ENCODE results near the gene PTPN1. TPM values are rescaled to one million over a fixed set of nuclear protein-coding genes. Genes with fewer than 3 reads are reported as not detected.

The PTPN1 gene
- total and polyA plus RNA-seq, 4 donors, result 5.8 to 10.6 (median 9.7) TPM

- WGBS, result 77% methylated on average over 3 of the region's 3 CpGs
- Histone ChIP-seq H3K4me3 (ENCODE audit: low read depth in 1 of 3, low read length in 3 of 3) (no peak overlapping the region), H3K27ac (ENCODE audit: low read depth in 1 of 2, low read length in 2 of 2) (no peak overlapping the region), H3K27me3 (ENCODE audit: control insufficient read depth in 4 of 4, insufficient read depth in 4 of 4, low read length in 3 of 4) (no peaks in the 10 kb centered on the region), H3K9me3 (ENCODE audit: control insufficient read depth in 4 of 4, low read length in 3 of 4) (no peaks in the 10 kb centered on the region), H3K4me1 (ENCODE audit: control insufficient read depth in 4 of 4, insufficient read depth in 4 of 4, low read length in 3 of 4) (peaks cover 2 to 32% (median 18%) of the 10 kb centered on the region in 4 donors), H3K36me3 (ENCODE audit: control insufficient read depth in 4 of 4, insufficient read depth in 3 of 4, low read depth in 1 of 4, low read length in 3 of 4) (no peaks in the 10 kb centered on the region), H3K9ac (ENCODE audit: low read depth in 1 of 2, low read length in 2 of 2) (no peak overlapping the region)
- no peak for DNase-seq (ENCODE audit: low spot score)
- TF ChIP-seq NR2F2 (IDR thresholded peaks at IDR 0.05) (no peak), ATF3 (IDR thresholded peaks at IDR 0.05) (no peak), GABPA (IDR thresholded peaks at IDR 0.05 in 1 of 2, conservative IDR thresholded peaks at IDR 0.05 in 1 of 2) (no peak), FOXA1 (IDR thresholded peaks at IDR 0.05) (no peak), HNF4G (IDR thresholded peaks at IDR 0.05) (no peak), FOXA2 (IDR thresholded peaks at IDR 0.05) (no peak), HNF4A (conservative IDR thresholded peaks at IDR 0.05) (no peak), RXRA (IDR thresholded peaks at IDR 0.05) (no peak), EGR1 (IDR thresholded peaks at IDR 0.05; ENCODE audit: low read depth in 2 of 2) (no peak), SP1 (IDR thresholded peaks at IDR 0.05) (no peak)
Measured at GRCh38 chr20:50523552-50524167, 13.5 kb downstream of the PTPN1 start.

- Histone ChIP-seq H3K36me3 (ENCODE audit: control insufficient read depth in 4 of 4, insufficient read depth in 3 of 4, low read depth in 1 of 4, low read length in 3 of 4) (no peaks in the 10 kb centered on the region), H3K27ac (ENCODE audit: low read depth in 1 of 2, low read length in 2 of 2) (no peak overlapping the region), H3K4me3 (ENCODE audit: low read depth in 1 of 3, low read length in 3 of 3) (no peak overlapping the region), H3K4me1 (ENCODE audit: control insufficient read depth in 4 of 4, insufficient read depth in 4 of 4, low read length in 3 of 4) (peaks cover 2 to 18% (median 12%) of the 10 kb centered on the region in 4 donors), H3K9me3 (ENCODE audit: control insufficient read depth in 4 of 4, low read length in 3 of 4) (no peaks in the 10 kb centered on the region), H3K9ac (ENCODE audit: low read depth in 1 of 2, low read length in 2 of 2) (no peak overlapping the region), H3K27me3 (ENCODE audit: control insufficient read depth in 4 of 4, insufficient read depth in 4 of 4, low read length in 3 of 4) (no peaks in the 10 kb centered on the region)
- no peak for DNase-seq (ENCODE audit: low spot score)
- TF ChIP-seq JUND (IDR thresholded peaks at IDR 0.05) (no peak), FOXA1 (IDR thresholded peaks at IDR 0.05) (no peak), MAX (IDR thresholded peaks at IDR 0.05) (no peak), HNF4A (conservative IDR thresholded peaks at IDR 0.05) (no peak), FOXA2 (IDR thresholded peaks at IDR 0.05) (no peak), GABPA (IDR thresholded peaks at IDR 0.05 in 1 of 2, conservative IDR thresholded peaks at IDR 0.05 in 1 of 2) (no peak), ZBTB33 (IDR thresholded peaks at IDR 0.05) (no peak), NR2F2 (IDR thresholded peaks at IDR 0.05) (no peak)
- WGBS, result 97% methylated on average over 4 of the region's 4 CpGs
Measured at GRCh38 chr20:50525681-50526080, 15.5 kb downstream of the PTPN1 start.

- Histone ChIP-seq H3K9ac (ENCODE audit: low read depth in 1 of 2, low read length in 2 of 2) (no peak overlapping the region), H3K27ac (ENCODE audit: low read depth in 1 of 2, low read length in 2 of 2) (no peak overlapping the region), H3K4me3 (ENCODE audit: low read depth in 1 of 3, low read length in 3 of 3) (no peak overlapping the region), H3K4me1 (ENCODE audit: control insufficient read depth in 4 of 4, insufficient read depth in 4 of 4, low read length in 3 of 4) (peaks cover 2 to 11% (median 4%) of the 10 kb centered on the region in 4 donors), H3K27me3 (ENCODE audit: control insufficient read depth in 4 of 4, insufficient read depth in 4 of 4, low read length in 3 of 4) (no peaks in the 10 kb centered on the region), H3K36me3 (ENCODE audit: control insufficient read depth in 4 of 4, insufficient read depth in 3 of 4, low read depth in 1 of 4, low read length in 3 of 4) (no peaks in the 10 kb centered on the region), H3K9me3 (ENCODE audit: control insufficient read depth in 4 of 4, low read length in 3 of 4) (no peaks in the 10 kb centered on the region)
- no peak for TF ChIP-seq SP1 (IDR thresholded peaks at IDR 0.05)
- TF ChIP-seq RXRA (IDR thresholded peaks at IDR 0.05), result peak in 1 of 2 donors; percentile 9
- peak; percentile 68 for TF ChIP-seq NR2F2 (IDR thresholded peaks at IDR 0.05)
- DNase-seq (ENCODE audit: low spot score), result no peak
- 79% methylated on average over 3 of the region's 3 CpGs for WGBS
Measured at GRCh38 chr20:50526403-50526989, 16.3 kb downstream of the PTPN1 start.
